Body of pancreas (tissue), 4 donors: Measurements from ENCODE around the gene CKAP2L. TPM values are rescaled to one million over a fixed set of nuclear protein-coding genes. Genes with fewer than 3 reads are reported as not detected.

Experiments
- ATAC-seq: fragments of 150-250 bp; one replicate; pipeline ENCODE4 v1.9.1; 2016
- DNase-seq, 4 donors: peaks; one replicate each; pipeline ENCODE4 v3.0.0-alpha.2; 2019
- H3K27ac ChIP-seq, 4 donors: fragments of 200-600 bp; sonication (generic); 1 replicate in 3 of 4; 2 replicates in 1 of 4; pipeline versions ENCODE4 v1.5.1 to v1.6.1; 2016 to 2019; ENCODE audit warnings: mild to moderate bottlenecking in 1 of 4, mixed read lengths in 1 of 4, moderate library complexity in 1 of 4
- H3K27me3 ChIP-seq, 2 donors: fragments of 200-600 bp; sonication (generic); one replicate each; pipeline ENCODE4 v1.6.0; 2016; ENCODE audit warnings: mild to moderate bottlenecking in 1 of 2
- H3K36me3 ChIP-seq, 2 donors: fragments of 200-600 bp; sonication (generic); replicated peaks in 1 of 2; 2 replicates each; pipeline ENCODE4 v1.5.1; 2016; ENCODE audit warnings: low read depth in 2 of 2; ENCODE audit not compliant: insufficient read depth in 1 of 2
- H3K4me1 ChIP-seq: fragments of 200-600 bp; sonication (generic); one replicate; pipeline ENCODE4 v1.6.0; 2016
- H3K4me3 ChIP-seq, 2 donors: fragments of 200-600 bp; sonication (generic); 1 replicate in 1 of 2; 2 replicates in 1 of 2; pipeline ENCODE4 v1.5.1; 2016 to 2019
- H3K9me3 ChIP-seq, 3 donors: fragments of 200-600 bp; sonication (generic); 1 replicate in 2 of 3; 2 replicates in 1 of 3; pipeline ENCODE4 v1.5.1; 2016
- POLR2A ChIP-seq, 3 donors: fragments of 450-650 bp; IDR thresholded peaks; one replicate each; pipeline ENCODE4 v1.6.1; 2016; ENCODE audit warnings: antibody characterized with exemption in 3 of 3, mild to moderate bottlenecking in 2 of 3
- WGBS, 2 donors: methylation state at CpG; one replicate each; pipeline ENCODE4 v1.1.5; 2017; 5-methylcytosine and 5-hydroxymethylcytosine counted together
- intact Hi-C: fragments of 100-400 bp; cut with DNase I; formaldehyde crosslinking; loops from one replicate; pipeline ENCODE4 v1.15.1; 2023
- total RNA-seq, 2 donors: library from RNA; depleted of rRNA; stranded (reverse); fragments of >200 nt; gene quantifications; one replicate each; pipeline ENCODE4 v1.1.0, GENCODE V29; 2016
- TF ChIP-seq, protein P1 (sequence below), 7 experiments: fragments of 450-650 bp in 4 of 7; fragments of 200-600 bp in 3 of 7; sonication (generic) in 3 of 7; IDR thresholded peaks; one replicate each; pipeline ENCODE4 v1.5.1; 2016 to 2019; ENCODE audit warnings: antibody characterized with exemption in 7 of 7

Gene CKAP2L
- total RNA-seq, 2 donors from 2014 or later = under 0.01 TPM; not detected in 1

GRCh38 chr2:112701052-112701451 lies 63.4 kb downstream of the CKAP2L start:
- H3K4me3 ChIP-seq = no peak overlapping the region
- no peaks in the 10 kb centered on the region for H3K9me3 ChIP-seq
- DNase-seq (peak in 1 of 4 donors; percentile 50), ATAC-seq (no peak)
- intact Hi-C loops = no loop called here
- no peaks in the 10 kb centered on the region for H3K36me3 ChIP-seq
- no peaks in the 10 kb centered on the region for H3K27me3 ChIP-seq
- WGBS, 2 donors = 74 to 76% methylated on average over 8 of the region's 8 CpGs
- TF ChIP-seq, protein P1, sequence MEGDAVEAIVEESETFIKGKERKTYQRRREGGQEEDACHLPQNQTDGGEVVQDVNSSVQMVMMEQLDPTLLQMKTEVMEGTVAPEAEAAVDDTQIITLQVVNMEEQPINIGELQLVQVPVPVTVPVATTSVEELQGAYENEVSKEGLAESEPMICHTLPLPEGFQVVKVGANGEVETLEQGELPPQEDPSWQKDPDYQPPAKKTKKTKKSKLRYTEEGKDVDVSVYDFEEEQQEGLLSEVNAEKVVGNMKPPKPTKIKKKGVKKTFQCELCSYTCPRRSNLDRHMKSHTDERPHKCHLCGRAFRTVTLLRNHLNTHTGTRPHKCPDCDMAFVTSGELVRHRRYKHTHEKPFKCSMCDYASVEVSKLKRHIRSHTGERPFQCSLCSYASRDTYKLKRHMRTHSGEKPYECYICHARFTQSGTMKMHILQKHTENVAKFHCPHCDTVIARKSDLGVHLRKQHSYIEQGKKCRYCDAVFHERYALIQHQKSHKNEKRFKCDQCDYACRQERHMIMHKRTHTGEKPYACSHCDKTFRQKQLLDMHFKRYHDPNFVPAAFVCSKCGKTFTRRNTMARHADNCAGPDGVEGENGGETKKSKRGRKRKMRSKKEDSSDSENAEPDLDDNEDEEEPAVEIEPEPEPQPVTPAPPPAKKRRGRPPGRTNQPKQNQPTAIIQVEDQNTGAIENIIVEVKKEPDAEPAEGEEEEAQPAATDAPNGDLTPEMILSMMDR (IDR thresholded peaks at IDR 0.05) = no peak
- TF ChIP-seq POLR2A (IDR thresholded peaks at IDR 0.05) = no peak
- peak overlapping the region in 1 of 4 donors; percentile 61 for H3K27ac ChIP-seq
- no peaks in the 10 kb centered on the region for H3K4me1 ChIP-seq

DNA sequence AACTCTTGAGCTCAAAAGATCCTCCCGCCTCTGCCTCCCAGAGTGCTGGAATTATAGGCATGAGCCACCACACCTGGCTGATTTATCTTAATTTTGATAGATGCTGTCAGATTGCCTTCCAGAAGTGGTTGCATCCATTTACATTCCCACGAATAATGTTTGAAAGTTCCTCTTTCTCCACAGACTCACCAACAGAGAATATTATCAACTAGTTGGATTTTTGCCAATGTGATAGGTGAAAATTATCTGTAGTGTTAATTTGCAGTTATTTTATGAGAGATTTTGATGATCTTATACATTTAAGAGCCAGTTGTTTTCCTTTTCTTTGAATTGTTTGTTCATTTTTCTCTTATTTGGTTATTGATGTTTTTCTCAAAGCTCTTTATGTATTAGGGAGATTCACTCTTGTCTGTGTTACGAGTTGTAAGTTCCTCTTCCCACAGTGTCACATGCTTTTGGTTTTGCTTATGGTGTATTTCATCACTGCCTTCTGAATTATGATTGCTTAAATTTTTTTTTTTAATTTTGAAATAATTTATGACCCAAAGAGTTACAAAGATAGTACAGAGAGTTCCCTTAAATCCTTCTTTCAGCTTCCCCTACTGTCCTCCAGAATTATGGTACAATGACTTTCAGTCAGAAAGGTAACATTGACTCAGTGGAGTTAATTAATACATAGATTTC lies 64.3 kb downstream of the CKAP2L start:
- WGBS, 2 donors = 42 to 61% methylated on average over 3 of the region's 3 CpGs
- peak overlapping the region in 1 of 4 donors; percentile 61 for H3K27ac ChIP-seq
- ATAC-seq (no peak), DNase-seq (no peak)
- H3K4me3 ChIP-seq = no peak overlapping the region
- H3K9me3 ChIP-seq = no peaks in the 10 kb centered on the region
- no peaks in the 10 kb centered on the region for H3K4me1 ChIP-seq
- no peaks in the 10 kb centered on the region for H3K36me3 ChIP-seq
- TF ChIP-seq POLR2A (IDR thresholded peaks at IDR 0.05) = no peak
- TF ChIP-seq, protein P1 (IDR thresholded peaks at IDR 0.05) = no peak
- intact Hi-C loops = no loop called here
- H3K27me3 ChIP-seq = no peaks in the 10 kb centered on the region

DNA sequence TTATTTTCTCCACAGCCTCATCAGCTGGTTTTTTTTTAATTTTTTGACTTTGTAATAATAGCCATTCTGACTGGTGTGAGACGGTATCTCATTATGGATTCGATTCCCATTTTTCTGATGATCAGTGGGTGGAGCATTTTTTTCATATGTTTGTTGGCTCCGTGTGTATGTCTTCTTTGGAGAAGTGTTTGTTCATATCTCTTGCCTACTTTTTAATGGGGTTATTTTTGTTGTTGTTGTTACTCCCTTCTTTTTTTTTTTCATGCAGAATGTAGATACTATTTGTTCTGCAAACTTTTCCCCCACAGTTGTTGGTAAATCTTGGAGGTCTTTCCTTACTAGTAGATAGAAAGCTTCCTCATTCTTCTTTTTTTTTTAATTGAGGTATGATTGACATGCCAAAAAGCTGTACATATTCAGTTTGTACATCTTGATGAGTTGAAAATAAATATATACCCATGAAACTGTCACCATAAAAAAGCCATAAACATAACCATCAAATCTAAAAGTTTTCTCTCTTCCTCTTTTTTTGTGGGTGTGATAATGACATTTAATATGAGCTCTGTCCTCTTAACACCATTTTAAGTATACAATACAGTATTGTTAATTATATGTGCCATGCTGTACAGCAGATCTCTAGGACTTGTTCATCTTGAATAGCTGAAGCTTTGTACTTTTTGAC lies 65.4 kb downstream of the CKAP2L start:
- H3K27ac ChIP-seq = peak overlapping the region in 1 of 4 donors; percentile 61
- intact Hi-C loops = no loop called here
- no peak for ATAC-seq

DNA sequence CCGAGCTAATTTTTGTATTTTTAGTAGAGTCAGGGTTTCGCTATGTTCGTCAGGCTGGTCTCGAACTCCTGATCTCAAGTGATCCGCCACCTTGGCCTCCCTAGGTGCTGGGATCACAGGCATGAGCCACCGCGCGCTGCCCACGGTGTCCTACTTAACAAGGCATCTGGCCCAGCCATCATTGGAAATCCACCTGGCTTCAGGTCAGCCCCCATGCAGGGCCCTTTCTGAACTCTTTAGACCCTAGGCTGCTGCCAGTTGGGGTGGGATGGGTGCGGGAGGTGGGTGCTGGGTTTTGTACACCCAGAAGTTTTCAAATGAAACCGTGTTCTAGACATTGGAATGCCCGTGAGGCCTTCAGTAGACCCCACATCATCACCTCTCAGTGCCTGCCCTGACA lies 70.2 kb downstream of the CKAP2L start:
- DNase-seq (no peak), ATAC-seq (no peak)
- Histone ChIP-seq H3K27me3 (no peaks in the 10 kb centered on the region), H3K27ac (no peak overlapping the region), H3K4me3 (no peak overlapping the region), H3K4me1 (peaks cover 7% of the 10 kb centered on the region), H3K36me3 (no peaks in the 10 kb centered on the region), H3K9me3 (no peaks in the 10 kb centered on the region)
- TF ChIP-seq, protein P1 (IDR thresholded peaks at IDR 0.05) = no peak
- TF ChIP-seq POLR2A (IDR thresholded peaks at IDR 0.05) = no peak
- WGBS, 2 donors = 80 to 84% methylated on average over 12 of the region's 12 CpGs
- intact Hi-C loops = no loop called here

More for the DNA sequence above, 65.4 kb downstream of the CKAP2L start:
- H3K27me3 ChIP-seq = no peaks in the 10 kb centered on the region
- no peaks in the 10 kb centered on the region for H3K9me3 ChIP-seq
- H3K36me3 ChIP-seq = no peaks in the 10 kb centered on the region
- no peak overlapping the region for H3K4me3 ChIP-seq
- TF ChIP-seq POLR2A (IDR thresholded peaks at IDR 0.05) = no peak
- TF ChIP-seq, protein P1 (IDR thresholded peaks at IDR 0.05) = no peak
- H3K4me1 ChIP-seq = no peaks in the 10 kb centered on the region
- 73 to 80% methylated on average over 3 of the region's 3 CpGs for WGBS, 2 donors
- no peak for DNase-seq
